Vagina (tissue), 2 donors: ENCODE results near the gene KLF17. TPM values are rescaled to one million over a fixed set of nuclear protein-coding genes. Genes with fewer than 3 reads are reported as not detected.

Source experiments
- DNase-seq, 2 donors: peaks; one replicate each; pipeline ENCODE4 v3.0.0-alpha.2; 2017; ENCODE audit errors: extremely low spot score in 2 of 2
- H3K27ac ChIP-seq: fragments of 200-600 bp; sonication (generic); one replicate; pipeline ENCODE4 v1.5.1; 2019
- H3K27me3 ChIP-seq: fragments of 200-600 bp; sonication (generic); one replicate; pipeline ENCODE4 v1.5.1; 2019
- H3K36me3 ChIP-seq, 2 donors: fragments of 200-600 bp; sonication (generic); one replicate each; pipeline ENCODE4 v1.5.1; 2017 to 2019
- H3K4me1 ChIP-seq: fragments of 200-600 bp; sonication (generic); one replicate; pipeline ENCODE4 v1.5.1; 2019
- H3K4me3 ChIP-seq, 2 donors: fragments of 200-600 bp; sonication (generic); 1 replicate in 1 of 2; 2 replicates in 1 of 2; pipeline ENCODE4 v1.5.1; 2016 to 2019
- H3K9me3 ChIP-seq: fragments of 200-600 bp; sonication (generic); one replicate; pipeline ENCODE4 v1.5.1; 2019
- CTCF ChIP-seq, 3 experiments: fragments of 450-650 bp in 2 of 3; fragments of 200-600 bp in 1 of 3; sonication (generic) in 1 of 3; IDR thresholded peaks; one replicate each; pipeline ENCODE4 v1.5.1; 2017 to 2019; ENCODE audit warnings: antibody characterized with exemption in 3 of 3, mild to moderate bottlenecking in 2 of 3, moderate library complexity in 2 of 3
- POLR2A ChIP-seq, 2 donors: fragments of 450-650 bp; IDR thresholded peaks; one replicate each; pipeline ENCODE4 v1.6.1; 2017; ENCODE audit warnings: antibody characterized with exemption in 2 of 2, mild to moderate bottlenecking in 2 of 2, moderate library complexity in 2 of 2
- POLR2AphosphoS5 ChIP-seq, 2 donors: sonication (generic); formaldehyde crosslinking; IDR thresholded peaks; one replicate each; pipeline ENCODE4 v1.9.0; 2017; ENCODE audit warnings: antibody characterized with exemption in 2 of 2, mild to moderate bottlenecking in 2 of 2, low read depth in 1 of 2; ENCODE audit not compliant: insufficient read depth in 1 of 2
- intact Hi-C: fragments of 100-400 bp; cut with DNase I; formaldehyde crosslinking; loops from one replicate; pipeline ENCODE4 v1.15.1; 2023
- total RNA-seq: library from RNA; depleted of rRNA; stranded (reverse); fragments of >200 nt; gene quantifications from one replicate; pipeline ENCODE4 v1.2.3, GENCODE V29; 2016

Gene KLF17
- total RNA-seq, 1 donor from 2014 or later, result 0.25 TPM

- DNase-seq, result no peak
- Histone ChIP-seq H3K4me1 (no peaks in the 10 kb centered on the region), H3K27me3 (no peaks in the 10 kb centered on the region), H3K27ac (no peak overlapping the region), H3K4me3 (no peak overlapping the region), H3K36me3 (no peaks in the 10 kb centered on the region), H3K9me3 (no peaks in the 10 kb centered on the region)
- intact Hi-C loops, result no loop called here
- no peak for TF ChIP-seq POLR2AphosphoS5 (IDR thresholded peaks at IDR 0.05; ENCODE audit: insufficient read depth in 1 of 2, low read depth in 1 of 2)
- no peak for TF ChIP-seq POLR2A (IDR thresholded peaks at IDR 0.05)
- TF ChIP-seq CTCF (IDR thresholded peaks at IDR 0.05), result no peak
These were observed 39.3 kb downstream of the KLF17 start for GRCh38 chr1:44157903-44158302.

- Histone ChIP-seq H3K36me3 (no peaks in the 10 kb centered on the region), H3K4me1 (no peaks in the 10 kb centered on the region), H3K27me3 (no peaks in the 10 kb centered on the region), H3K4me3 (no peak overlapping the region), H3K27ac (no peak overlapping the region), H3K9me3 (no peaks in the 10 kb centered on the region)
- TF ChIP-seq CTCF (IDR thresholded peaks at IDR 0.05) (no peak), POLR2A (IDR thresholded peaks at IDR 0.05) (no peak), POLR2AphosphoS5 (IDR thresholded peaks at IDR 0.05; ENCODE audit: insufficient read depth in 1 of 2, low read depth in 1 of 2) (no peak)
- intact Hi-C loops, result no loop called here
- DNase-seq, result no peak
These were observed 40.2 kb downstream of the KLF17 start for GRCh38 chr1:44158871-44159270.

GRCh38 chr1:44161546-44161945 is 42.9 kb downstream of the KLF17 start:
- H3K4me3 ChIP-seq, result no peak overlapping the region
- no peak overlapping the region for H3K27ac ChIP-seq
- no peaks in the 10 kb centered on the region for H3K4me1 ChIP-seq
- TF ChIP-seq CTCF (IDR thresholded peaks at IDR 0.05) (no peak), POLR2AphosphoS5 (IDR thresholded peaks at IDR 0.05; ENCODE audit: insufficient read depth in 1 of 2, low read depth in 1 of 2) (no peak), POLR2A (IDR thresholded peaks at IDR 0.05) (no peak)
- no peak for DNase-seq
- no peaks in the 10 kb centered on the region for H3K36me3 ChIP-seq
- H3K9me3 ChIP-seq, result no peaks in the 10 kb centered on the region
- H3K27me3 ChIP-seq, result no peaks in the 10 kb centered on the region
- intact Hi-C loops, result no loop called here

- no peaks in the 10 kb centered on the region for H3K9me3 ChIP-seq
- no peak overlapping the region for H3K4me3 ChIP-seq
- no peaks in the 10 kb centered on the region for H3K36me3 ChIP-seq
- no peak for TF ChIP-seq POLR2A (IDR thresholded peaks at IDR 0.05)
- no peak for TF ChIP-seq CTCF (IDR thresholded peaks at IDR 0.05)
- no peak for TF ChIP-seq POLR2AphosphoS5 (IDR thresholded peaks at IDR 0.05; ENCODE audit: insufficient read depth in 1 of 2, low read depth in 1 of 2)
- no peak for DNase-seq
- intact Hi-C loops, result no loop called here
- no peak overlapping the region for H3K27ac ChIP-seq
- no peaks in the 10 kb centered on the region for H3K27me3 ChIP-seq
- H3K4me1 ChIP-seq, result no peaks in the 10 kb centered on the region
These were observed 50.0 kb downstream of the KLF17 start for GRCh38 chr1:44168520-44169098.

- H3K27me3 ChIP-seq, result no peaks in the 10 kb centered on the region
- no peaks in the 10 kb centered on the region for H3K36me3 ChIP-seq
- no peak for DNase-seq
- no peak overlapping the region for H3K27ac ChIP-seq
- H3K4me1 ChIP-seq, result no peaks in the 10 kb centered on the region
- no peak overlapping the region for H3K4me3 ChIP-seq
- no peak for TF ChIP-seq POLR2AphosphoS5 (IDR thresholded peaks at IDR 0.05; ENCODE audit: insufficient read depth in 1 of 2, low read depth in 1 of 2)
- intact Hi-C loops, result no loop called here
- H3K9me3 ChIP-seq, result no peaks in the 10 kb centered on the region
These were observed 51.7 kb downstream of the KLF17 start for GRCh38 chr1:44170281-44170823.
